Pancreas (tissue), 10 donors: ENCODE measurements around the gene ACYP2. TPM values are rescaled to one million over a fixed set of nuclear protein-coding genes. Genes with fewer than 3 reads are reported as not detected.

Source experiments
- ATAC-seq, 4 donors: fragments of 200-7000 bp; cut with Tn5 transposase; one replicate each; pipeline versions ENCODE4 v1.8.0 to v1.9.1; 2020; ENCODE audit warnings: mild to moderate bottlenecking in 4 of 4, moderate library complexity in 4 of 4
- DNase-seq, 6 donors: peaks; one replicate each; pipeline ENCODE4 v3.0.0-alpha.2; 2020
- FAIRE-seq: peaks from 2 replicates; lab custom pipeline; 2012; peaks lifted over from hg19 to GRCh38; lab: Jason Lieb, UNC
- H3K27ac ChIP-seq, 4 donors: fragments of 200-600 bp; sonication (generic); 1 replicate in 3 of 4; 2 replicates in 1 of 4; pipeline versions ENCODE4 v1.5.0 to v1.8.0; 2020
- H3K27me3 ChIP-seq, 4 donors: fragments of 200-600 bp; one replicate each; pipeline ENCODE4 v1.8.0; 2021
- H3K36me3 ChIP-seq, 3 donors: fragments of 200-600 bp; sonication (generic) in 1 of 3; one replicate each; pipeline versions ENCODE4 v1.5.0 to v1.8.0; 2020 to 2021
- H3K4me1 ChIP-seq, 3 donors: fragments of 200-600 bp; one replicate each; pipeline ENCODE4 v1.8.0; 2021
- H3K4me3 ChIP-seq, 4 donors: fragments of 200-600 bp; sonication (generic) in 2 of 4; one replicate each; pipeline versions ENCODE4 v1.5.0 to v1.8.0; 2020 to 2021
- H3K9me3 ChIP-seq, 4 donors: fragments of 200-600 bp; one replicate each; pipeline ENCODE4 v1.8.0; 2021
- WGBS, 2 donors: extraction: QIAGEN DNeasy Blood & Tissue Kit; methylation state at CpG; one replicate each; pipeline ENCODE4 v1.1.7; 2013; 5-methylcytosine and 5-hydroxymethylcytosine counted together
- intact Hi-C, 3 donors: fragments of 100-400 bp; cut with DNase I; formaldehyde crosslinking; loops; one replicate each; pipeline versions ENCODE4 v1.11.1 to v1.14.2; 2022
- polyA plus RNA-seq, 2 donors: library from polyadenylated mRNA; stranded (reverse); fragments of 200-250 nt; gene quantifications; one replicate each; pipeline ENCODE4 v1.2.3, GENCODE V29; 2013
- total RNA-seq, 6 donors: library from RNA; stranded (reverse); fragmentation: NEBNext Ultra II Directional in 4 of 6; extraction: Animal tissue kit (Norgen Biotek cat#: 25700) in 4 of 6; gene quantifications; one replicate each; pipeline versions ENCODE4 v1.2.1 to v1.2.4, GENCODE V29; 2021 to 2023
- TF ChIP-seq, protein P1 (sequence below), 4 donors: fragments of 200-600 bp; sonication (generic) in 3 of 4; IDR thresholded peaks; one replicate each; pipeline versions ENCODE4 v1.5.0 to v1.8.0; 2021; ENCODE audit warnings: antibody characterized with exemption in 4 of 4
- donor health status: healthy with polysubstance abuse.
- donor health status: DM: no; HTN: no; CAD: no; lungs with moderate emphysema.
- donor health status: DM: no; HTN: no; CAD: no.
- donor health status: control.
- donor health status: control.
- donor health status: Bipolar disorder and iron deficiency.
- donor health status: DM: yes; HTN: yes; CAD: no.
- donor health status: DM: no; HTN: no; CAD: no.
- donor health status: DM: no; HTN: no; CAD: no.
- donor health status: DM: yes; HTN: yes; CAD: no.

ACYP2 gene
- total and polyA plus RNA-seq, 8 donors = 8.0 to 18.0 (median 10.4) TPM

DNA sequence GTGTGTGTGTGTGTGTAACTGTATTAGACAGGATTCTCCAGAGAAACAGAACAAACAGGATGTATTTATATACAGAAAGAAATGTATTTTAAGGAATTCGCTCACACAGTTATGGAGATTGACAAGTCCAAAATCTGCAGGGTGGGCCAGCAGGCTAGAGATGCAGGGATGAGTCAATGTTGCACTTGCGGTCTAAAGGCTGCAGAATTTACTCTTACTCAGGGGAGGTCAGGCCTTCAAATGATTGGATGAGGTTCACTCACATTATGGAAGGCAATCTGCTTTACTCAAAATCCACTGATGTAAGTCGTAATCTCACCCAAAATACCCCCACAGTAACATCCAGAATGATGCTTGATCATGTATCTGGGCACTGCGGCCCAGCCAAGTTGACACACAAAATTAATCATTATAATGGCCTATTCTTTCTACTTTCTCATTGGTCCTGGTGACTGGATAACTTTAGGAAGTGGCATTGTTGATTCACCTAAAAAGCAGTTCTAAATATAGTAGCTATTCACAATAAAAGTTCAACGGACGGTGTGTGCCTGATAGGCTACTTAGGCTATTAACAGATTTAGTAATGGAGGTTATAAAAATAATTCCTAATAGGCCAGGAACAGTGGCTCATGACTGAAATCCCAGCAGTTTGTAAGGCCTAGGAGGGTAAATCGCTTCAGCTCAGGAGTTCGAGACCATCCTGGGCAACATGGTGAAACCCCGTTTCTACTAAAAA lies 40.6 kb upstream of the ACYP2 start:
- FAIRE-seq (no peak), DNase-seq (no peak), ATAC-seq (no peak)
- Histone ChIP-seq H3K4me3 (no peak overlapping the region), H3K4me1 (peaks cover 11 to 18% (median 18%) of the 10 kb centered on the region in 3 donors), H3K27ac (no peak overlapping the region), H3K9me3 (no peaks in the 10 kb centered on the region), H3K36me3 (no peaks in the 10 kb centered on the region), H3K27me3 (no peaks in the 10 kb centered on the region)
- intact Hi-C loops = no loop called here
- WGBS, 2 donors = 85 to 86% methylated on average over 9 of the region's 9 CpGs
- TF ChIP-seq, protein P1, sequence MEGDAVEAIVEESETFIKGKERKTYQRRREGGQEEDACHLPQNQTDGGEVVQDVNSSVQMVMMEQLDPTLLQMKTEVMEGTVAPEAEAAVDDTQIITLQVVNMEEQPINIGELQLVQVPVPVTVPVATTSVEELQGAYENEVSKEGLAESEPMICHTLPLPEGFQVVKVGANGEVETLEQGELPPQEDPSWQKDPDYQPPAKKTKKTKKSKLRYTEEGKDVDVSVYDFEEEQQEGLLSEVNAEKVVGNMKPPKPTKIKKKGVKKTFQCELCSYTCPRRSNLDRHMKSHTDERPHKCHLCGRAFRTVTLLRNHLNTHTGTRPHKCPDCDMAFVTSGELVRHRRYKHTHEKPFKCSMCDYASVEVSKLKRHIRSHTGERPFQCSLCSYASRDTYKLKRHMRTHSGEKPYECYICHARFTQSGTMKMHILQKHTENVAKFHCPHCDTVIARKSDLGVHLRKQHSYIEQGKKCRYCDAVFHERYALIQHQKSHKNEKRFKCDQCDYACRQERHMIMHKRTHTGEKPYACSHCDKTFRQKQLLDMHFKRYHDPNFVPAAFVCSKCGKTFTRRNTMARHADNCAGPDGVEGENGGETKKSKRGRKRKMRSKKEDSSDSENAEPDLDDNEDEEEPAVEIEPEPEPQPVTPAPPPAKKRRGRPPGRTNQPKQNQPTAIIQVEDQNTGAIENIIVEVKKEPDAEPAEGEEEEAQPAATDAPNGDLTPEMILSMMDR (IDR thresholded peaks at IDR 0.05) = no peak

DNA sequence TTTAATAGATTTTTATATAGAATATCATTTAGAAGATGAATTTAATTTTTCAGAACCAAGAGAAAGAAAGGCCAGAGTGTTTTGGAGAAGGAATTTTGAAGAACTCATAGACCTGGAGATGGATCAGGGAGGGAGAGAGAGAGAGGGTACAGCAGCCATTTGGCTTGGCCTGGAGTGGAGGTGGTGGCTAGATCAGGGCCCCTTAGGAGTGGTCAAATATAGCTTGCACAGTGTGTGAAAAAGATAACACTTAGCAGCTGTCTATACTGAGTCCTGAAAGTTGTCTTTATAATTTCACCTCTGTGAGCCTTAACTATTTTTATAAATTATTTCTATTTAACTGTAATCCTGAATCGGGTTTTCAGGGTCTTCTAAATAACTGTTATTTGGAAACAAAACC lies 38.8 kb upstream of the ACYP2 start:
- TF ChIP-seq, protein P1 (IDR thresholded peaks at IDR 0.05) = no peak
- peaks cover 11 to 18% (median 18%) of the 10 kb centered on the region in 3 donors for H3K4me1 ChIP-seq
- peak in 3 of 6 donors; percentile 34 to 43 (median 39) for DNase-seq
- WGBS, 2 donors = 37 to 47% methylated on average over 1 of the region's 1 CpG
- no peaks in the 10 kb centered on the region for H3K36me3 ChIP-seq
- no peak overlapping the region for H3K4me3 ChIP-seq
- ATAC-seq = peak; percentile 88 to 95 (median 92)
- peak overlapping the region in 3 of 4 donors; percentile 29 to 53 (median 30) for H3K27ac ChIP-seq
- H3K27me3 ChIP-seq = no peaks in the 10 kb centered on the region
- no peaks in the 10 kb centered on the region for H3K9me3 ChIP-seq
- FAIRE-seq = no peak
- intact Hi-C loops = no loop called here

DNA sequence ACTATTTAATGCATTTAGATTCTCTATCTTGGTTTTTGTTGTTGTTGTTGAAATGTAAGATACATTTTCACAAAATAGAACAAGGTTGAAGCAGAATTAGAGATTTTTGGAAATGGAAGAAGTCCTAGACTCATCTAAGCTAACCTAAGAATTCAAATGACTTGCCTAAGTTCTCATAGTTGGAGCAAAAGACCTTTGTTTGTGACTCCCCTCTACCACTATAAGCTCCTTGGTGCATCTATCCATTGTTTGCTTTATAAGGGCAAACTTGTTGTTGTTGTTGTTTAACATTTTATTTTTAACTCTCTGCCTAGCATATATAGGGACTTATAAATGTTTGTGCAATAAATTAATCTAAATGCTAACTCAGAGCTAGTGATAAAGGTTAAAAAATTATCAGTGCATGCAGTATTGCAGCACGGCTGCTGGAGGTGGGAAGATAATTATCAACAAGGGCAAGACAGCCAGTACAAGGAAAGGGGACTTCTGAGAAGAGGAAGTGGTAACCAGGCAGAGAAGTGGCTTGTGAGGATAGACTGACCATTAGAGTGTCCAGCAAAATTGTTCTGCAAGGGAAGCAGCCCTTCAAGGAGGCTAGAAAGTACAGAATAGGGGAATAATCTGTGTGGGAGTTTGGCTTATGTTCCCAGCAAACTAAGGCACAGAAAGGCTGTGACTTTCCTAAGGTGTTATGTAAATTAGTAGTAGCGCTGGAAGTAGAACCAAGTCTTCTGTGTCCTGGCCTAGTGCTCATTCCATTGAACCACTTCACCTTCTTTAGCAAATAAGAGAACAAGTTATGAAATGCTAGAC lies 38.1 kb upstream of the ACYP2 start:
- TF ChIP-seq, protein P1 (IDR thresholded peaks at IDR 0.05) = no peak
- no peak for FAIRE-seq
- Histone ChIP-seq H3K36me3 (no peaks in the 10 kb centered on the region), H3K4me3 (no peak overlapping the region), H3K9me3 (no peaks in the 10 kb centered on the region), H3K27me3 (no peaks in the 10 kb centered on the region), H3K4me1 (peaks cover 11 to 18% (median 18%) of the 10 kb centered on the region in 3 donors), H3K27ac (peak overlapping the region in 3 of 4 donors; percentile 29 to 53 (median 30))
- intact Hi-C loops = no loop called here
- 49 to 54% methylated on average over 2 of the region's 2 CpGs for WGBS, 2 donors
- no peak for DNase-seq
- peak; percentile 13 to 79 (median 62) for ATAC-seq

DNA sequence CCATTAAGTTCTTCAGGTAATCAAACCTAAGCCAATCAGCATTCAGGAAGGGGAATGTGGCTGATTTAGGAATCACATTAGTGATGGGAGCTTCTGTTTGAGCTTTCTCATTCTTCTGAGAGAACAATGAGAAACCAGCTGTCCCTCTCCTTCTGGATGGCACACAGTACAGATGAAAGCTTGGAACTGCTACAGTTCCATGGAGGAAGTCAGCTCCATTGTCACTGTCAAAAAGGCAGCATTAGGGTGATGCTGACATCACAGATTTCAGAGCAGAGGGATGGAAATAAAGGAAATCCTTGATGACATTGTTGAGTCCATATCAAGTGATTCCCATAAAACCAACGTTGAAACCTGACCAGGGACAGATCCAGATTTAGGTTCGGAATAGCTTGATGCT lies 36.1 kb upstream of the ACYP2 start:
- WGBS, 2 donors = 66 to 74% methylated on average over 2 of the region's 2 CpGs
- ATAC-seq (no peak), DNase-seq (no peak), FAIRE-seq (no peak)
- Histone ChIP-seq H3K4me1 (peaks cover 11 to 18% (median 18%) of the 10 kb centered on the region in 3 donors), H3K27ac (no peak overlapping the region), H3K4me3 (no peak overlapping the region), H3K9me3 (no peaks in the 10 kb centered on the region), H3K36me3 (no peaks in the 10 kb centered on the region), H3K27me3 (no peaks in the 10 kb centered on the region)
- intact Hi-C loops = no loop called here
- TF ChIP-seq, protein P1 (IDR thresholded peaks at IDR 0.05) = no peak
